ENCODE measurements around the gene PDE5A.

GRCh38 chr4:119517361-119518229 is 111.0 kb downstream of the PDE5A start:
- TF ChIP-seq CTCF (IDR thresholded peaks at IDR 0.05; ENCODE audit: low read length), result no peak
- TF ChIP-seq EZH2 (optimal IDR thresholded peaks at IDR 0.05; ENCODE audit: low read depth, low read length), result no peak
- no peak for TF ChIP-seq EZH2phosphoT487 (IDR thresholded peaks at IDR 0.05; ENCODE audit: low read length)

Measured in MM.1S (cell line).